ENCODE measurements around the gene VWA5B1. TPM values are rescaled to one million over a fixed set of nuclear protein-coding genes. Genes with fewer than 3 reads are reported as not detected.

The VWA5B1 gene
- total RNA-seq, 1 donor from 2014 or later, result 1.9 TPM

DNA sequence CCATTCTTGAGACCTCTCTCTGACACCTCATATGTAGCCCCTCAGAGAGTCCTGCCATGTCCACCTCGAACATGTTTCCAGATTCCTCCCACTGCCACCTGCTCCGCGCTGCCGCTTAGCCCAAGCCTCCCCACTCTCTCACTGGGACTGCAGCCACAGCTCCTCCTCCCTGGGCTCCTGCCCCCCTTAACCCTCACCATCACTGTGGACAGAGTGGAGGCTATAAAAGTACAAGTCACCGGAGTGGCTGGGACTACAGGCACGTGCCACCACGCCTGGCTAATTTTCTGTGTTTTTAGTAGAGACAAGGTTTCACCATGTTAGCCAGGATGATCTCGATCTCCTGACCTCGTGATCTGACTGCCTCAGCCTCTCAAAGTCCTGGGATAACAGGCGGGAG lies 77.0 kb downstream of the VWA5B1 start:
- Mint-ChIP-seq H3K36me3 (no peaks in the 10 kb centered on the region), H3K27ac (peak overlapping the region; percentile 66), H3K27me3 (peaks cover 93% of the 10 kb centered on the region), H3K9me3 (no peaks in the 10 kb centered on the region), H3K4me1 (ENCODE audit: unreplicated experiment) (no peaks in the 10 kb centered on the region), H3K4me3 (peak overlapping the region; percentile 83)
- TF ChIP-seq, protein P1, sequence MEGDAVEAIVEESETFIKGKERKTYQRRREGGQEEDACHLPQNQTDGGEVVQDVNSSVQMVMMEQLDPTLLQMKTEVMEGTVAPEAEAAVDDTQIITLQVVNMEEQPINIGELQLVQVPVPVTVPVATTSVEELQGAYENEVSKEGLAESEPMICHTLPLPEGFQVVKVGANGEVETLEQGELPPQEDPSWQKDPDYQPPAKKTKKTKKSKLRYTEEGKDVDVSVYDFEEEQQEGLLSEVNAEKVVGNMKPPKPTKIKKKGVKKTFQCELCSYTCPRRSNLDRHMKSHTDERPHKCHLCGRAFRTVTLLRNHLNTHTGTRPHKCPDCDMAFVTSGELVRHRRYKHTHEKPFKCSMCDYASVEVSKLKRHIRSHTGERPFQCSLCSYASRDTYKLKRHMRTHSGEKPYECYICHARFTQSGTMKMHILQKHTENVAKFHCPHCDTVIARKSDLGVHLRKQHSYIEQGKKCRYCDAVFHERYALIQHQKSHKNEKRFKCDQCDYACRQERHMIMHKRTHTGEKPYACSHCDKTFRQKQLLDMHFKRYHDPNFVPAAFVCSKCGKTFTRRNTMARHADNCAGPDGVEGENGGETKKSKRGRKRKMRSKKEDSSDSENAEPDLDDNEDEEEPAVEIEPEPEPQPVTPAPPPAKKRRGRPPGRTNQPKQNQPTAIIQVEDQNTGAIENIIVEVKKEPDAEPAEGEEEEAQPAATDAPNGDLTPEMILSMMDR (conservative IDR thresholded peaks at IDR 0.05), result no peak
- DNase-seq (ENCODE audit: extremely low spot score, unreplicated experiment), result no peak

DNA sequence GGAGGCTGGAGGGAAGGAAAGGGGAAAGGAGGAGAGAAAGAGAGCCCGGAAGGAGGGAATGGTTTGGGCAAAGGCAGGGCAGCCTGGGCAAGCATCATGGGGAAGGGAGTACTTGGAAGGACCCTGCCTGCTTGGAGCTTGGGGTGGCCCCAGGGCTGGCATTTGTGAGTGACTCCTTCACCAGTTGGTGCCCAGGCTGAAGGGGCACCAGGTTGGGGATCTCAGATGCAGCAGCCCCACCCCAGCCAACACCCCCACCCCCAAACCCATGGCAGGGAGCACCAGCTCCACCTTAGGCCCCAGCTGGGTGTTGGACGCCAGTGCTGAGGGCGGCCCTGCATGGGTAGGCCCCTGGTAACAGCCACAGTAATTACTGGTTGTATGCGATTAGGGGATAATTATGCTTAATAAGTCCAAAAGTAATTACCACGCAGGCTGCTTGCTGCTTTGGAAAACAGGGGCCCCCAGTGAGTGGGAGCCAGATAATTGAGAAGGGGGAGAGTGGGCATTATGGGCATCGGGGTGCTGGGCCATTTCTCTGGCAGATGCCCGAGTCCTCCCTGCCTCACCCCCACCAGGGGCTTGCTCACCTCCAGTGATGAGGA lies 78.3 kb downstream of the VWA5B1 start:
- Mint-ChIP-seq H3K36me3 (no peaks in the 10 kb centered on the region), H3K4me1 (ENCODE audit: unreplicated experiment) (no peaks in the 10 kb centered on the region), H3K27me3 (peaks cover 96% of the 10 kb centered on the region), H3K4me3 (no peak overlapping the region), H3K27ac (no peak overlapping the region), H3K9me3 (no peaks in the 10 kb centered on the region)
- no peak for DNase-seq (ENCODE audit: extremely low spot score, unreplicated experiment)
- TF ChIP-seq, protein P1 (conservative IDR thresholded peaks at IDR 0.05), result no peak

- Mint-ChIP-seq H3K4me1 (ENCODE audit: unreplicated experiment) (no peaks in the 10 kb centered on the region), H3K4me3 (no peak overlapping the region), H3K27me3 (peaks cover 95% of the 10 kb centered on the region), H3K27ac (no peak overlapping the region), H3K36me3 (no peaks in the 10 kb centered on the region), H3K9me3 (no peaks in the 10 kb centered on the region)
- TF ChIP-seq, protein P1 (conservative IDR thresholded peaks at IDR 0.05), result no peak
- no peak for DNase-seq (ENCODE audit: extremely low spot score, unreplicated experiment)
These were observed 80.0 kb downstream of the VWA5B1 start for GRCh38 chr1:20370698-20371097.

GRCh38 chr1:20371411-20371810 lies 80.7 kb downstream of the VWA5B1 start:
- H3K4me3 Mint-ChIP-seq, result no peak overlapping the region
- no peak overlapping the region for H3K27ac Mint-ChIP-seq
- no peak for DNase-seq (ENCODE audit: extremely low spot score, unreplicated experiment)
- H3K36me3 Mint-ChIP-seq, result no peaks in the 10 kb centered on the region
- TF ChIP-seq, protein P1 (conservative IDR thresholded peaks at IDR 0.05), result no peak
- no peaks in the 10 kb centered on the region for H3K9me3 Mint-ChIP-seq
- H3K27me3 Mint-ChIP-seq, result peaks cover 94% of the 10 kb centered on the region
- H3K4me1 Mint-ChIP-seq (ENCODE audit: unreplicated experiment), result no peaks in the 10 kb centered on the region

DNA sequence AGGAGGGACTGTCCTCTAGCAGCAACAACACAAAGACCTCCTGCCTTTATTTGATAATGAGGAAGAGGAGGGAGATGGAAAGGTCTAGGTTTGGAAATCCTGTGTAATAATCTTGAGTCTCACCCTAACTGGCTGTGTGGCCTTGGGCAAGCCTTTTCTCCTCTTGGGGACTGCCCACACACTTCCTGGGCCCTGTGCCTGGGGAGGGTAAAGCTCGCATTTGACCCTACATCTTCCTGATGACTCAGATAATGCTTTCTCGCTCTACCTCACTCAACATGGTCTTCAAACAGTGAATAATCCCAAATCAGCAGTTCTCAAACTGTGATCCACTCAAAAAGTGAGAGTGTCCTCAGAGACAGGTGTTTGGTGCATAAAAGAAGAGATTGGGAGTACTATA lies 81.2 kb downstream of the VWA5B1 start:
- Mint-ChIP-seq H3K27me3 (peaks cover 92% of the 10 kb centered on the region), H3K4me3 (no peak overlapping the region), H3K9me3 (no peaks in the 10 kb centered on the region), H3K4me1 (ENCODE audit: unreplicated experiment) (no peaks in the 10 kb centered on the region), H3K36me3 (no peaks in the 10 kb centered on the region), H3K27ac (no peak overlapping the region)
- TF ChIP-seq, protein P1 (conservative IDR thresholded peaks at IDR 0.05), result no peak
- no peak for DNase-seq (ENCODE audit: extremely low spot score, unreplicated experiment)

GRCh38 chr1:20372676-20373075 lies 82.0 kb downstream of the VWA5B1 start:
- TF ChIP-seq, protein P1 (conservative IDR thresholded peaks at IDR 0.05), result no peak
- Mint-ChIP-seq H3K4me3 (no peak overlapping the region), H3K36me3 (no peaks in the 10 kb centered on the region), H3K27me3 (peaks cover 91% of the 10 kb centered on the region), H3K9me3 (no peaks in the 10 kb centered on the region), H3K4me1 (ENCODE audit: unreplicated experiment) (no peaks in the 10 kb centered on the region), H3K27ac (no peak overlapping the region)
- DNase-seq (ENCODE audit: extremely low spot score, unreplicated experiment), result no peak

Data from type B pancreatic cell (in vitro differentiated cells).